Hematopoietic multipotent progenitor cell treated with erythropoietin and hydrocortisone succinate and interleukin-3 and kit ligand, for 15 days (in vitro differentiated cells): ENCODE results near the gene LRRC56.

Experiments used
- DNase-seq: peaks from one replicate; pipeline ENCODE4 v3.0.0-alpha.2; 2015; ENCODE audit warnings: low spot score

The LRRC56 gene

GRCh38 chr11:540583-541432 lies 3.5 kb downstream of the LRRC56 start:
- no peak for DNase-seq

DNA sequence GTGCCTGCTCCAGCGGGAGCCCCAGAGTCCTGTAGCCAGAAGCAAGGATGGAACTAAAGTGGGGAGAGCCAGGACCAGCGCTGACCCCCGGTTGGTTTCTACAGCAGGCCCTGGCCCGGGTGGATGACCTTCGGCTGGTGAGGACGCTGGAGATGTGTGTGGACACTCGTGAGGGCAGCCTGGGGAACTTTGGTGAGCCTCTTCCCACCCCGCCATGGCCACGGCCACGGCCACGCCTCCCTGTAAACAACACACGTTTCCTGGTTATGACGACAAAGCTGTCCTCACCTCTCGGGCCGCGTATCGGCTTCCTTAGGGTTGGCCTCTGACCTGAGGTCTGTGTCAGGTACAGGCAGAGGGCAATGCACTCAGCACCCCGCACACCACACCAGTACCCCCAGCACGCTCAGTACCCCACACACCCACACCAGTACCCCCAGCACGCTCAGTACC lies 4.1 kb downstream of the LRRC56 start:
- no peak for DNase-seq

DNA sequence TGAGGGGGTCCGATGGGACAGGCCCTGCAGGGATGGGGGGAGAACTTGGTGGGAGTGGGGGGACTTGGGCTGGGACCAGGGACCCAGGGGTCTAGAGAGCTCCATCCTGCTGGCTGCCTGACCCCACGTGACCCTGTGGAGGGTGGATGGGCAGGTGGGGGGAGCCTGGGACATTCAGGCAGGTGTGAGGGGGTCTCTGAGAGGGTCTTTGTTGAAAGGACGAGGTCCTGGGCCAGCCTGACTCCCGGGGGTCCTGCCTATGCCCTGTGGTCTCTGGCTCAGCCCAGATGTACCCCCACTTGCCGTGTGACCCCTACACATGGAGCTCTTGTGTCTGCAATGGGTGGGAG lies 7.5 kb downstream of the LRRC56 start:
- no peak for DNase-seq

GRCh38 chr11:545171-545570 lies 7.8 kb downstream of the LRRC56 start:
- DNase-seq = no peak

GRCh38 chr11:548700-549603 lies 11.6 kb downstream of the LRRC56 start:
- no peak for DNase-seq

- no peak for DNase-seq
Measured at GRCh38 chr11:550021-550745, 12.9 kb downstream of the LRRC56 start.

DNA sequence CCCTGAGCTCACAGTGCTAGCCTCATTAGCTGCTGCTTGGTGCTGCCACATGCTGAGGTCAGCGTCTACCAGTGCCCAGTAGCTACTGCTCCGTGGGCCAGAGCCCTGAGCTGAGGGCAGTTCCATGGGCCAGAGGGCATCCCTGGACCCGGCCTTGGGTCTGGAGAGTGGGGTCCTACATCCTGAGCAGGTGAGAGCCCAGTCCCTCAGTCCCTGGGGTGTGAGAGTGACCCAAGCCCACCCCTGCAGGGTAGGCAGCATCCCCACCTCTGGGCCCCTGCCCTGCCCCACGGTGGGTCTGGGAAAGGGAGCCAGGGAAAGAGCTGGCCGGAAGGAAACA lies 13.4 kb downstream of the LRRC56 start:
- DNase-seq = no peak

- DNase-seq = no peak
Measured at GRCh38 chr11:551131-551530, 13.8 kb downstream of the LRRC56 start.

DNA sequence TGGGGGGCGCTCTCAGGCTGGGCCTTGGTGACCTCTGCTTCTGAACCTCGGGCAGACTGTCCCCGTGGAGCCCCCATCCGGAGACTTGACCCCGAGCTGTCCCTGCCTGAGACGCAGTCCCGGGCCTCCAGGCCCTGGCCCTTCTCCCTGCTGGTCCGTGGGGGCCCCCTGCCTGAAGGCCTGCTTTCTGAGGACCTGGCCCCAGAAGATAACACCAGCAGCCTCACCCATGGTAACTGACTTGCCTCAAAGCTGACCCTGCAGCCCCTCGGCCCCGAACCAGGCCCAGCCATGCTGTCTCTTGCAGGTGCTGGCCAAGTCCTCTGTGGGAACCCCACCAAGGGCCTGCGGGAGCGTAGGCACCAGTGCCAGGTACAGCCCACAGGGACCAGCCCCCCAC lies 14.3 kb downstream of the LRRC56 start:
- DNase-seq = no peak

DNA sequence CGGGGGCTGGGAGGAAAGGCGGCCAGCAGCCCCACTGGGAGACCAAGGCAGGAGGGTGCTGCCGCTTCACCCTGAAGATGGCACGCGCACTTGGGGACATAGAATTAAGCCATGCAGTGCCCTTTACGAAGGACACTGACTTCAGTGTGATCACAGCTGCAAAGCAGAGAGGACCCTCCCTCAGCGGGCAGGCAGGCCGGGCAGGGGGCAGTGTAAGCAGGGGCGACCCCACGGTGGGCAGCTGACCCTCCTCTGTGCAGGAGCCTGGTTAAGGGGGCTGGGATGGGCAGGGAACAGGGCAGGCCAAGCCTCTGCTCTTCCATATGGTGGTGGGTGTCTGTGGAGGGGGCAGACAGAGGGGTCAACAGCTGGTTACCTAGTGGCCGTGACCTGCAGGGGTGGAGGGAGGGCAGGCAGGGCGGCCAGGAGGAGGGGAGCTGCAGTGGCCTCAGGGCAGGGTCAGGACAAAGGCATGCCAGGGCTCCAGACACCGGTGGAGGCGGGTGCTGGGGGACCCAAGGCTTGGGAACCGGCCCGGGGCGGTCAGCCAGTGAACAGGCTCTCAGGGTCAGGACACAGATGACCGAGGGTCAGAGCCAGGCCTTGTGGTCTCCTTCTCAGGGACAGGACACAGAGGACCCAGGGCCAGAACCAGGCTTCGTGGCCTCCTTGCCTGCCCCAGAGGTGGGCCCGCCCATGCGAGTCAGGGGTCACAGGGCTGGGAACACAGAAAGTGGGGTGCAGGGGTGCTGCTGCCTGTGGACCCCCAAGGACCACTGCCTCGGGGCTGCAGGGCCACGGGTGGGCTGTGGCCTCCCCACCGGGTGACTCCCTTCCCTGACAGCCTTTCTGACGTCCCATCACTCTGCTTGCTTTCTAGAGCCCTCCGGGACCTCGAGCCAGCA lies 16.0 kb downstream of the LRRC56 start:
- no peak for DNase-seq

DNA sequence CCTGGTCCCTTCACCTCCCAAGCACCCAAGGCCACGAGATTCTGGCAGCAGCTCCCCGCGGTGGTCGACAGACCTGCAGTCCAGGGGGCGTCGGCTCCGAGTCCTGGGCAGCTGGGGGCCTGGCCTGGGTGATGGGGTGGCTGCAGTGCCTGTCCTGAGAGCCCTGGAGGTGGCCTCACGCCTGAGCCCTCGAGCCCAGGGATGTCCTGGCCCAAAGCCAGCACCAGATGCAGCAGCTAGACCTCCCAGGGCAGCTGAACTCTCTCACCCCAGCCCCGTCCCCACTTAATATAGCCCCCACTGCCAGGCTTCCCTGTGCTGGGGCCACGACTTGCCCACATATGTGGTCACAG lies 16.6 kb downstream of the LRRC56 start:
- no peak for DNase-seq

GRCh38 chr11:554428-555226 lies 17.3 kb downstream of the LRRC56 start:
- DNase-seq = peak; percentile 66

DNA sequence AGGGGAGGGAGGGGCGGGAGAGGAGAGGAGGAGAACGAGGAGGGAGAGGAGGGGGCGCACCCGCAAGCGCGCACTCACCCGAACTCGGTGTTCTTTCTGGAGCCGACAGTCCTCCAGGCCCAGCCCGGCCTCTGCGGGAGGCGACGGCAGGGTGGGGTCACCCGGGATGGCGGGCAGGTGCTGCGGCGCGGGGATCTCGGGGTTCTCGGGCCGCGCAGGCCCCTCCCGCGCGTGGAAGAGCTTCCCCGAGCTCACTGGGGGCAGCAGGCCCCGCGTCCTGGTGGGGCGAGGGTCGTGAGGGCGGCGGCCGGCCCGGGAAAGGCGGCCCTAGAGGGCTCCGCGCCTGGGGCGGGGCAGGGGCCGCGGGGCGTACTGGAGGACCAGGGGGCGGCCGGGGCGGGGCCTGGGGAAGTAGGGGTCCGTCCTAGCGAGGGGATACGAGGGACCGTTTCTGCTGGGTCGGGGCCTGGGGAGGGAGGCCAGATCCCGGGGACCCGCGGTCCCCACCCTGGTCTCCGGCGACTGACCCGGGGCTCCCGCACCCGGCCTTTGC lies 18.0 kb downstream of the LRRC56 start:
- DNase-seq = no peak

DNA sequence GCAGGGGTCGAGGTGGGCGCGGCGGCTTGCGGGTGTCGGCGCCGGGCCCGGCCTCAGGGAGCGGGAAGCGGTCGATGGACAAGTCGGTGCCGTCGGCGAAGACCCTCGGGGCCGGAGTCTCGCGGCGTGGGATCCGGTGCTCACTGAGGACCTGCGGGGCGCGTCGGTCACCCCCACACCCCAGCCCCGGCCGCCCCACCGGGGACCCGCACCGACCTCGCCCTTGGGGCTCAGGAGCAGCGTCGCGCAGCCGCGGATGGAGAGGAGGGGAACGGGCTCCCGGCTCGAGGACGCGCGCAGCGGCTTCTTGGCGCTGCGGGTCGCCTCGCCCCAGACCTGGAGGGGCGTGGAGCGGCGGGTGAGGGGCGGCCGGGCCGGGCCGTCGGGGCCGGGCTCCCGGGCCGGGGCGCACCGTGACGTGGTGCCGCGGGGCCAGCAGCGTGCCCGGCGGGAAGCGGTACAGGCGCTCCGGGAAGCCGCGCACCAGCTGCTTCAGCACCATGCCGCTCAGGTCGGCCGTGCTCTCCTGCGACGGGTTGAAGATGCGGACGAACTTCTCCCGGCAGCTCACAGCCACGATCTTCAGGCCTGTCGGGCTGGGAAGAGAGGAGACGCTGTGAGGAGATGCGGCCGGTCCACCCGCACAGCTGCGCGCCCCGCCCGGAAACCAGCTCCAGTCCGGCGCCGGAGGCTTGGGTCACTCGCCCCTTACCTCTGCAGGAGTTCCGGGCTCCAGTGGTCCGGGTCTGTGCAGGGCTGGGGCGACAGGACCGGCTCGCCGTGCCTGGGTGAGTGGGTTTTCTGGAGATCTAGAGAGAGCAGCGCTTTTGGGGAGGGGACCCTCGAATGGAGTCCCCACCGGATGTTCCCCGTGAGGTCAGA lies 18.7 kb downstream of the LRRC56 start:
- DNase-seq = no peak

GRCh38 chr11:556662-557256 lies 19.4 kb downstream of the LRRC56 start:
- DNase-seq = no peak

DNA sequence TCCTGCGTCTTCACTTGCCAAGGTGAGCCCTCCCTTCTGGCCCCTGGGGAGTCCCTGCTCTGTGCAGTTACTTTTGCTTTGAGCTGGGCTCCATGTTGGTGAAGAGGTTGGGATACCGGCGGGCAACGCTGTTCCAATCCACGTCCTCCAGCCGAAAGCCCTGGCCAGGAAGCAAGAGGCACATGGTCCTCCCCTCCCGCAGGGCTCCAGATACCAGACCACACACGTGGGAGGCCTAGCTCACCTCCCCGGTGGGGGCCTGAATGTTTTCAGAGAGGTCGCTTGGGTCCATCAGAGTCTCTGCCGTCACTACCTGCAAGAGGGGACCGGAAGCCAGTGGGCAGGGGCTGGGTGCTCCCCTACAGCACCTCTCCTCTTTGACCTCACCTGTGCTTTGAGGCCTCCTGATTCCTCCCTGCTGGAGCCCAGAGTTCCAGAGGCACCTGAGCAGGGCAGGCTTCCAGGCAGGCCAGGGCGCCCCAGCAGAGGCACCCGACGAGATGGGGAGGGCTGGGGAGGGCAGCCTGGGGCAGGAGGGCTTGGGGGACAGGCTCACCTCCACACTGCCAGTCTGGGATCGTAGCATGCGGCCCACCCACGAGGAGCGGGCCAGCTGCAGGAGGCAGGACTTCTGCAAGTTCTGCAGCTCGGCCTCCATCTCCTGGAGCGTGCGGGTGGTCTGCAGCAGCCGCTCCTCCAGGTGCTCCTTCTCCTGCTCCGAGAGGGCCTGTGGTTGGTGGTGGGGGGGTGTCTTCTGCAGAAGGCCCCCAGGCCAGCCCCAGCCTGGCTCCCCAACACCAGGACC lies 20.2 kb downstream of the LRRC56 start:
- DNase-seq = no peak

- DNase-seq = no peak
Measured at GRCh38 chr11:558503-558902, 21.2 kb downstream of the LRRC56 start.

DNA sequence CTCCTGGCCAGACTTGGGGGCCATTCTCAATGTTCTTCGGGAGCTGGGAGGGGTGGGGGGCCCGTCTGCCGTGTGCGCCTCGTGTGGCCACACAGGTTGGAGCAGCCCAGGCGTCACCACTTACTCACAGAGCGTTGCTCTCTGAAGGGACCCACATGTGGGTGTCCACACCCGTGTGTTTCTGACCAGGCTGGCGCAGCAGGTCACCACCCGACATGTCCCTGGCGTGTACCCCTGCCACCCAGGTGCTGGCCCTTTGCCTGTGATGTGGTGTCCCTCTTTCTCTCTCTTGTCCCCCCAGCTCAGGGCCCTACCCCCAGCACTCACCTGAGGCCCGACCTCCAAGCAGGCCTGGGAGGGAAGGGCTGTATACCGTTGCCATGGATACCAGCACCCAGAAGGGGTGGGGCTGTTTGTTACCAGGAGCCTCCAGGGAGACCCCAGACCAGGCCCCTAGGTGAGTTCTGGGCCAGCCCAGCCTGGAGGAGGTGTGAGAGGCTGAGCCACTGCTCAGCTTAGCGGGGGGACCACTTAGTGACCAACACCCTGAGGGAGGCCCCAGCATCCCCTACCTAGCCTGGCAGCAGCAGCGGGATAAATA lies 21.8 kb downstream of the LRRC56 start:
- no peak for DNase-seq
